Measurements from ENCODE around the gene FAM131C. TPM values are rescaled to one million over a fixed set of nuclear protein-coding genes. Genes with fewer than 3 reads are reported as not detected.

FAM131C gene
- total and polyA plus RNA-seq, 8 donors = 0.31 to 13.5 (median 1.7) TPM

- intact Hi-C loops (cut with DNase I) = loop anchor here in 1 of 3 donors (10.0 kb wide), 1 partner anchor 171 kb away; no protein-coding TSS in a partner anchor
- H3K4me1 ChIP-seq = peaks cover 0 to 3% (median 0%) of the 10 kb centered on the region in 3 donors
- 87 to 89% methylated on average over 5 of the region's 5 CpGs for WGBS, 2 donors
Observed at GRCh38 chr1:16074217-16074616, 766 bp upstream of the FAM131C start.

GRCh38 chr1:16072616-16073484 is 601 bp downstream of the FAM131C start:
- no peak for TF ChIP-seq CTCF (IDR thresholded peaks at IDR 0.05)
- ATAC-seq (peak in 3 of 4 donors; percentile 2 to 6 (median 5)), FAIRE-seq (no peak), DNase-seq (peak in 2 of 6 donors; percentile 31 to 57)
- intact Hi-C loops (cut with DNase I) = loop anchor here in 1 of 3 donors (10.0 kb wide), 1 partner anchor 172 kb away; no protein-coding TSS in a partner anchor
- Histone ChIP-seq H3K27ac (peak overlapping the region in 1 of 4 donors; percentile 28), H3K4me3 (peak overlapping the region; percentile 16 to 50 (median 33)), H3K27me3 (no peaks in the 10 kb centered on the region), H3K4me1 (peaks cover 7 to 8% (median 7%) of the 10 kb centered on the region in 3 donors), H3K36me3 (no peaks in the 10 kb centered on the region), H3K9me3 (no peaks in the 10 kb centered on the region)
- 7 to 8% methylated on average over 33 to 49 of the region's 49 CpGs for WGBS, 2 donors

More at GRCh38 chr1:16074217-16074616, 766 bp upstream of the FAM131C start:
- Histone ChIP-seq H3K27me3 (no peaks in the 10 kb centered on the region), H3K27ac (no peak overlapping the region), H3K36me3 (no peaks in the 10 kb centered on the region), H3K9me3 (no peaks in the 10 kb centered on the region), H3K4me3 (no peak overlapping the region)
- ATAC-seq = no peak
- TF ChIP-seq CTCF (IDR thresholded peaks at IDR 0.05) = no peak
- no peak for DNase-seq
- no peak for FAIRE-seq

- Histone ChIP-seq H3K4me3 (no peak overlapping the region), H3K9me3 (no peaks in the 10 kb centered on the region), H3K27me3 (no peaks in the 10 kb centered on the region), H3K27ac (no peak overlapping the region), H3K36me3 (no peaks in the 10 kb centered on the region), H3K4me1 (peaks cover 13 to 14% (median 13%) of the 10 kb centered on the region in 3 donors)
- FAIRE-seq (no peak), ATAC-seq (no peak), DNase-seq (no peak)
- 88% methylated on average over 5 of the region's 5 CpGs for WGBS, 2 donors
- intact Hi-C loops (cut with DNase I) = loop anchor here in 1 of 3 donors (10.0 kb wide), 1 partner anchor 173 kb away; no protein-coding TSS in a partner anchor
- TF ChIP-seq CTCF (IDR thresholded peaks at IDR 0.05) = no peak
Observed at GRCh38 chr1:16072095-16072494, 1.4 kb downstream of the FAM131C start.

GRCh38 chr1:16071614-16072013 is 1.8 kb downstream of the FAM131C start:
- Histone ChIP-seq H3K4me3 (no peak overlapping the region), H3K9me3 (no peaks in the 10 kb centered on the region), H3K27ac (no peak overlapping the region), H3K4me1 (peaks cover 17 to 18% (median 18%) of the 10 kb centered on the region in 3 donors), H3K27me3 (no peaks in the 10 kb centered on the region), H3K36me3 (no peaks in the 10 kb centered on the region)
- DNase-seq (peak in 1 of 6 donors; percentile 24), ATAC-seq (no peak), FAIRE-seq (no peak)
- WGBS, 2 donors = 95% methylated on average over 6 of the region's 6 CpGs
- no peak for TF ChIP-seq CTCF (IDR thresholded peaks at IDR 0.05)
- intact Hi-C loops (cut with DNase I) = loop anchor here in 1 of 3 donors (10.0 kb wide), 1 partner anchor 173 kb away; no protein-coding TSS in a partner anchor
